IgD-negative memory B cell (primary cell): Measurements from ENCODE around the gene TMEM18. TPM values are rescaled to one million over a fixed set of nuclear protein-coding genes. Genes with fewer than 3 reads are reported as not detected.
A peak's percentile ranks its signal among the peaks of the same experiment; 100 is the strongest.
"Not testable (repeated sequence)": the region's sequence is repeated elsewhere in the genome, so short reads cannot be mapped to it uniquely, and the experiment has no call there.

ENCODE experiments used
- H3K27ac Mint-ChIP-seq, 3 donors: one replicate each; pipeline ENCODE4 v1.8.0; 2020 to 2022; ENCODE audit warnings: mild to moderate bottlenecking in 3 of 3, mixed read lengths in 3 of 3, moderate library complexity in 1 of 3
- H3K27me3 Mint-ChIP-seq: one replicate; pipeline ENCODE4 v1.8.0; 2021; ENCODE audit warnings: mixed read lengths
- H3K36me3 Mint-ChIP-seq: one replicate; pipeline ENCODE4 v1.8.0; 2020; ENCODE audit warnings: mild to moderate bottlenecking, mixed read lengths
- H3K4me1 Mint-ChIP-seq, 3 donors: one replicate each; pipeline ENCODE4 v1.8.0; 2020 to 2022; ENCODE audit warnings: mixed read lengths in 3 of 3, mild to moderate bottlenecking in 1 of 3
- H3K4me3 Mint-ChIP-seq, 4 donors: one replicate each; pipeline ENCODE4 v1.8.0; 2020 to 2022; ENCODE audit warnings: mild to moderate bottlenecking in 4 of 4, mixed read lengths in 4 of 4, moderate library complexity in 3 of 4
- H3K9me3 Mint-ChIP-seq, 3 donors: one replicate each; pipeline ENCODE4 v1.8.0; 2020 to 2021; ENCODE audit warnings: mixed read lengths in 3 of 3, mild to moderate bottlenecking in 1 of 3
- polyA plus RNA-seq: library from polyadenylated mRNA; unstranded; fragments of 300-500 nt; fragmentation: Illumina TruSeq; gene quantifications from one replicate; pipeline ENCODE4 v1.2.3, GENCODE V29; 2021

Gene TMEM18
- polyA plus RNA-seq, 1 donor from 2014 or later: 27.2 TPM

- not testable (repeated sequence) for H3K4me1 Mint-ChIP-seq, H3K4me3 Mint-ChIP-seq, H3K36me3 Mint-ChIP-seq, H3K27me3 Mint-ChIP-seq
- Mint-ChIP-seq H3K9me3 (peaks cover 3 to 17% (median 16%) of the 10 kb centered on the region in 3 donors), H3K27ac (peak overlapping the region in 1 of 3 donors; percentile 8)
These were observed 7.7 kb upstream of the TMEM18 start for GRCh38 chr2:684913-685312.

- Mint-ChIP-seq H3K4me1 (peaks cover 6 to 10% (median 9%) of the 10 kb centered on the region in 3 donors), H3K27me3 (no peaks in the 10 kb centered on the region), H3K36me3 (peaks cover 6% of the 10 kb centered on the region), H3K9me3 (peaks cover 3 to 17% (median 17%) of the 10 kb centered on the region in 3 donors), H3K4me3 (peak overlapping the region in 1 of 4 donors; percentile 65), H3K27ac (no peak overlapping the region)
These were observed 5.0 kb upstream of the TMEM18 start for GRCh38 chr2:682226-682625.

- Mint-ChIP-seq H3K4me1 (peaks cover 8 to 10% (median 10%) of the 10 kb centered on the region in 3 donors), H3K4me3 (peak overlapping the region in 1 of 4 donors; percentile 65), H3K27ac (no peak overlapping the region), H3K9me3 (peaks cover 3 to 17% (median 11%) of the 10 kb centered on the region in 3 donors), H3K36me3 (peaks cover 4% of the 10 kb centered on the region), H3K27me3 (no peaks in the 10 kb centered on the region)
These were observed 4.1 kb upstream of the TMEM18 start for GRCh38 chr2:681312-681711.

GRCh38 chr2:680496-680895 lies 3.3 kb upstream of the TMEM18 start:
- Mint-ChIP-seq H3K4me3 (peak overlapping the region in 1 of 4 donors; percentile 65), H3K27ac (peak overlapping the region in 1 of 3 donors; percentile 54), H3K36me3 (peaks cover 4% of the 10 kb centered on the region), H3K9me3 (peaks cover 3 to 16% (median 11%) of the 10 kb centered on the region in 3 donors), H3K27me3 (no peaks in the 10 kb centered on the region), H3K4me1 (peaks cover 10 to 17% (median 15%) of the 10 kb centered on the region in 3 donors)

- H3K4me3 Mint-ChIP-seq: peak overlapping the region in 3 of 4 donors; percentile 89 to 98 (median 98)
- H3K27me3 Mint-ChIP-seq: no peaks in the 10 kb centered on the region
These were observed 1.8 kb upstream of the TMEM18 start for GRCh38 chr2:678964-679363.

GRCh38 chr2:677959-678550 lies 849 bp upstream of the TMEM18 start:
- Mint-ChIP-seq H3K36me3 (peaks cover 3% of the 10 kb centered on the region), H3K4me3 (peak overlapping the region; percentile 89 to 98 (median 97)), H3K27me3 (no peaks in the 10 kb centered on the region), H3K4me1 (peaks cover 22 to 33% (median 22%) of the 10 kb centered on the region in 3 donors), H3K27ac (peak overlapping the region; percentile 92 to 100 (median 99)), H3K9me3 (peaks cover 0 to 1% (median 0%) of the 10 kb centered on the region in 3 donors)

More at GRCh38 chr2:678964-679363, 1.8 kb upstream of the TMEM18 start:
- Mint-ChIP-seq H3K4me1 (peaks cover 20 to 28% (median 22%) of the 10 kb centered on the region in 3 donors), H3K9me3 (peaks cover 0 to 5% (median 3%) of the 10 kb centered on the region in 3 donors), H3K27ac (peak overlapping the region in 2 of 3 donors; percentile 82 to 92), H3K36me3 (peaks cover 4% of the 10 kb centered on the region)

- peak overlapping the region; percentile 86 to 97 (median 90) for H3K4me3 Mint-ChIP-seq
- H3K4me1 Mint-ChIP-seq: peaks cover 22 to 38% (median 24%) of the 10 kb centered on the region in 3 donors
- H3K27me3 Mint-ChIP-seq: no peaks in the 10 kb centered on the region
- H3K27ac Mint-ChIP-seq: peak overlapping the region; percentile 92 to 100 (median 94)
- peaks cover 0 to 1% (median 0%) of the 10 kb centered on the region in 3 donors for H3K9me3 Mint-ChIP-seq
- peaks cover 3% of the 10 kb centered on the region for H3K36me3 Mint-ChIP-seq
These were observed 555 bp downstream of the TMEM18 start for GRCh38 chr2:676647-677055.

GRCh38 chr2:675982-676646 lies 1.1 kb downstream of the TMEM18 start:
- Mint-ChIP-seq H3K27ac (peak overlapping the region; percentile 92 to 100 (median 94)), H3K9me3 (peaks cover 0 to 1% (median 0%) of the 10 kb centered on the region in 3 donors), H3K27me3 (no peaks in the 10 kb centered on the region), H3K4me3 (peak overlapping the region; percentile 86 to 97 (median 90)), H3K4me1 (peaks cover 22 to 38% (median 24%) of the 10 kb centered on the region in 3 donors), H3K36me3 (peaks cover 3% of the 10 kb centered on the region)

GRCh38 chr2:675460-675859 lies 1.7 kb downstream of the TMEM18 start:
- Mint-ChIP-seq H3K9me3 (peaks cover 0 to 1% (median 0%) of the 10 kb centered on the region in 3 donors), H3K4me3 (peak overlapping the region; percentile 27 to 97 (median 80)), H3K4me1 (peaks cover 22 to 41% (median 30%) of the 10 kb centered on the region in 3 donors), H3K36me3 (peaks cover 2% of the 10 kb centered on the region), H3K27me3 (no peaks in the 10 kb centered on the region), H3K27ac (peak overlapping the region; percentile 35 to 92 (median 88))

- no peaks in the 10 kb centered on the region for H3K27me3 Mint-ChIP-seq
- H3K36me3 Mint-ChIP-seq: peaks cover 2% of the 10 kb centered on the region
- peaks cover 0 to 1% (median 0%) of the 10 kb centered on the region in 3 donors for H3K9me3 Mint-ChIP-seq
- peaks cover 22 to 44% (median 32%) of the 10 kb centered on the region in 3 donors for H3K4me1 Mint-ChIP-seq
- H3K27ac Mint-ChIP-seq: peak overlapping the region; percentile 25 to 92 (median 88)
- H3K4me3 Mint-ChIP-seq: peak overlapping the region in 3 of 4 donors; percentile 27 to 89 (median 70)
These were observed 2.2 kb downstream of the TMEM18 start for GRCh38 chr2:675051-675450.

- peaks cover 22 to 45% (median 32%) of the 10 kb centered on the region in 3 donors for H3K4me1 Mint-ChIP-seq
These were observed 2.8 kb downstream of the TMEM18 start for GRCh38 chr2:674321-674985.

GRCh38 chr2:673615-674320 lies 3.4 kb downstream of the TMEM18 start:
- peaks cover 2% of the 10 kb centered on the region for H3K36me3 Mint-ChIP-seq
- H3K27ac Mint-ChIP-seq: peak overlapping the region in 2 of 3 donors; percentile 75 to 92
- H3K27me3 Mint-ChIP-seq: no peaks in the 10 kb centered on the region
- H3K4me3 Mint-ChIP-seq: peak overlapping the region in 3 of 4 donors; percentile 78 to 89 (median 80)
- peaks cover 0 to 1% (median 0%) of the 10 kb centered on the region in 3 donors for H3K9me3 Mint-ChIP-seq
- H3K4me1 Mint-ChIP-seq: peaks cover 18 to 42% (median 30%) of the 10 kb centered on the region in 3 donors

More at GRCh38 chr2:674321-674985, 2.8 kb downstream of the TMEM18 start:
- Mint-ChIP-seq H3K27me3 (no peaks in the 10 kb centered on the region), H3K4me3 (peak overlapping the region in 3 of 4 donors; percentile 70 to 89 (median 80)), H3K36me3 (peaks cover 2% of the 10 kb centered on the region), H3K27ac (peak overlapping the region; percentile 25 to 92 (median 88)), H3K9me3 (peaks cover 0 to 1% (median 0%) of the 10 kb centered on the region in 3 donors)

- peak overlapping the region in 2 of 3 donors; percentile 75 to 84 for H3K27ac Mint-ChIP-seq
- H3K27me3 Mint-ChIP-seq: no peaks in the 10 kb centered on the region
- H3K4me3 Mint-ChIP-seq: peak overlapping the region; percentile 30 to 76 (median 50)
These were observed 4.2 kb downstream of the TMEM18 start for GRCh38 chr2:673016-673415.

GRCh38 chr2:672606-672905 lies 4.7 kb downstream of the TMEM18 start:
- H3K4me1 Mint-ChIP-seq: peaks cover 12 to 37% (median 30%) of the 10 kb centered on the region in 3 donors
- H3K36me3 Mint-ChIP-seq: peaks cover 4% of the 10 kb centered on the region
- H3K4me3 Mint-ChIP-seq: peak overlapping the region in 3 of 4 donors; percentile 9 to 76 (median 17)
- no peaks in the 10 kb centered on the region for H3K27me3 Mint-ChIP-seq
- peak overlapping the region in 1 of 3 donors; percentile 84 for H3K27ac Mint-ChIP-seq
- peaks cover 0 to 1% (median 1%) of the 10 kb centered on the region in 3 donors for H3K9me3 Mint-ChIP-seq

More at GRCh38 chr2:673016-673415, 4.2 kb downstream of the TMEM18 start:
- Mint-ChIP-seq H3K36me3 (peaks cover 4% of the 10 kb centered on the region), H3K9me3 (peaks cover 0 to 1% (median 0%) of the 10 kb centered on the region in 3 donors), H3K4me1 (peaks cover 14 to 38% (median 28%) of the 10 kb centered on the region in 3 donors)
